IPS DF 4.7 (cell line): ENCODE measurements around the gene ADGRG2.
"Not testable (repeated sequence)": the region's sequence is repeated elsewhere in the genome, so short reads cannot be mapped to it uniquely, and the experiment has no call there.

ENCODE experiments used
- DNase-seq: peaks from one replicate; pipeline ENCODE4 v3.0.0-alpha.2; 2013; ENCODE audit warnings: low spot score; ENCODE audit errors: extremely low read depth

Gene ADGRG2

DNA sequence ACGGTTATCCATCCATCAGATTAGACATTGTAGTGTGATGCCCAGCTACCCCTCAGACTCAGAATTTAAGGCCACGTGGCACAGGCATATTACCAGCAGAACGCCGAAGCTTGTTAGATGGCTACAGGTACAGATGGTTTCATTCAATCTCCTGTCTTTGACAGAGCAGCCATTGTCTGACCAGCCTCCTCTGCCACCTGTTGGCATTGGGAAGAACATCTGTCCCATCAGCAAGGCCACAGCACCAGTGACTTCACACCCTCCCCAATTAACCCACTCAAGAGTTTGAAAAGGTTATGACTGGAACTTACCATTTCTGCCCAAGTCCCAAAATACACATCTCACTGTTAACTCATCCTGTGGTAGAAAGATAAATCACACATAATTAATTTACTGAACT is 116.4 kb downstream of the ADGRG2 start:
- DNase-seq: no peak

GRCh38 chrX:19003756-19004155 is 118.5 kb downstream of the ADGRG2 start:
- no peak for DNase-seq

GRCh38 chrX:18998653-18999052 is 123.6 kb downstream of the ADGRG2 start:
- no peak for DNase-seq

DNA sequence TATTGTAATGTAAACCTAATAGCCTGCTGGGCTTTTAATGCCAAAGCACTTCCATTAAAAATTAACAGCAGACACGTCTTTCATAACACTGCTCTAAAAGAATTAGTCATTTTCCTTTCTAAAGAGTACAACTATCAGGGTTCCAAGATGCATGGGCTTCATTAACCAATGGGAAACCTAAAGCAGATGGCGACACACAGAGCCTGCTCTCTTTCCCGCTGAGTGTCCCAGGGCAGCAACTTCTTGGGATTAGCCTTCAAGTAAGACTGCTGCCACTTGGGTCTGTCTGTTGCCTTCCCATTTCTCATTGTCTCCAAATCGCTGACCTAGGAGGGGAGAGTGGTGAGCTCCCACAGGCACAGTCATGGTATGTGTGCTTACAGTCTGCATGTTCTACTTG is 124.4 kb downstream of the ADGRG2 start:
- no peak for DNase-seq

DNA sequence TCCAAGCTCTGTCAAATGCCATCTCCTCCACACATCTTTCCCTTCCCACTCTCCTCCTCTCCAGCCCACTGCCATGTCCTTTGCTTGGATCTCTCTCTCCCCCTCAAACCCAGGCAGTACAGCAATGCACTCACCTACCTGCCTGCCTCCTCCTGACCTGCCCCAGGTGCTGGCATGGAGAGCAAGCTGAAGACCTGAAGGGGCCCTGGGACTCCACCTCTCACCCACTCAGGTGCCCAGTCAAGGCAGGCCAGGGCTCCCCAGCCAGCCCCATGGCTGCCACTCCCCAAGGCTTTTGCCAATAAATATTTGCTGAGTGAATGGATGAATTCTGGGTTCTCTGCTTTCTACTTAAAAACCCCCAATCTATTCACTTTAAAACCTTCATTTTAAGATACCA is 125.7 kb downstream of the ADGRG2 start:
- DNase-seq: no peak

GRCh38 chrX:18995221-18995620 is 127.0 kb downstream of the ADGRG2 start:
- no peak for DNase-seq

GRCh38 chrX:18994713-18995112 is 127.6 kb downstream of the ADGRG2 start:
- no peak for DNase-seq

- no peak for DNase-seq
These were observed 129.4 kb downstream of the ADGRG2 start for GRCh38 chrX:18992829-18993228.

- no peak for DNase-seq
These were observed 137.2 kb downstream of the ADGRG2 start for GRCh38 chrX:18985186-18985435.

DNA sequence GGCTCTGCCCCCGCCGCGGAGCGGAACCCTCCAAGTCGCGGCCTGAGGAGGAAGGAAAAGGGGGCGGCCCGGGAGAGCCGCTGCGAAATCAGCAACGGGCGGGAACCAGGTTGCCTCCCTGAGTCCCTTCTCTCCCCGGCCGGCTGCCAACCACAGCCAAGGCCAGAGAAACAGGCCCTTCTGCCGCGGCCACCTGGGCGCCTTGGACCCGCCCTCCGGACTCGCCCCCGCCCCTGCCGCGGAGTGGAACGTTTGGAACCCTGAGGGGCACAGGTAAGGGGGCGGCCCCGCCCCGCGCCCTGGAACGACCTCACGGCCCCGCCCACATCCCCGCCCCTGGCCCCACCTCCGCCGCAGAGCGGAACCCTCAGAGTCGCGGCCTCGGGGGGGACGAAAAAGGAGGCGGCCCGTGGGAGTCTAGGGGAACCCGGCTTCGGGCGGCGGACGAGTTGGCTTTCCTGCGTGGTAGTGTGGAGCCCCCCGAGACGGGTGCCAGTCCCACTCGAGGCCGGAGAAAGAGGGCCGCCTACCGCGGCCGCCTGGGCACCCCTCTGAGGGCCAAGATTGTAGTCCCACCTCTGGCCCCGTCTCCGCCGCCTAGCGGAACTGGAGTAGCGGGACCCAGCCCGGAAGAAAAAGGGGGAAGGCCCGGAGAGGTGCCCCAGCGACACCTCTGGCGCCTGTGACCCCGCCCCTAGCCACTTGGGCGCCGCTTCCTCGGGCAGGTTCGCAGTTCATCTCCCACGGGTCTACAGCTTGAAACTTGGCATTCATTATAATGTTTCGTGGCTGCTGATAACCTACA is 137.7 kb downstream of the ADGRG2 start:
- no peak for DNase-seq

DNA sequence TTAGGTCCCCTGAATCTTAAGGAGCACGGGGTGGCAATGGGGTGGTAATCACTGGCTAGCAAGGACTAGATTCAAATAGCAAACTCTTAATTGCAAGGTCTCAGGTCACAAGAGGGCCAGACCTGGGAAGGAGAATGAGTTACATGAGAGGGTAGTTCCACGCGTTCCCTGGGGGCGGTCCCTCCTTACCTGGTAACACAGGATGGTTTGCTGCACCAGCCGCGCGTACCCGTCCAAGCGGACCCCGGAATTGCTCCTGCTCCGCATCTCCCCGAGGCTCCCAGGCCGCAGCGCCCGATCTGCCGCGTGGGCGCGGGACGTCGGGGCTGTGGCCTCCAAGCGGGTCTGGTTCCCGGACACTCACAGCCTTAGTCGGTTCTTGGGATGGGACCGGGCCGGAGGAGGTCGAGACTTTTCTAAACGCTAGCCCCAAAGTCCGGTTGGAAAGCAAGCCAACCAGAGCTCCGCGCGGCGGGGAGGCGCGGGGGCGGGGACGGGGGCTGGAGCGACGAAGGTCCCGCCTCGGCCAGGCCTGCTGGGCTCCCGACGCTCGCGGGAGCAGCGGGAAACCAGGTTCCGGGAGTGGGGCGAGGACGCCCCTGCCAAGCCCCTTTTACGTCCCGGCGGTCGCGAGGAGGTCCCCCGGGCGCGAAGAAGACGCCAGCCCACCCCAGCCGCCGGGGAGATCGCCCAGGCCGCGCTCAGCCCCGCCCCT is 138.4 kb downstream of the ADGRG2 start, which contains the start of gene PHKA2:
Gene PHKA2, minus strand, starts transcription at position 449 of the 715 bp plus-strand sequence. Its CDS starts 182 bp downstream, at position 267.
- DNase-seq: no peak

GRCh38 chrX:18981124-18981807 is 141.0 kb downstream of the ADGRG2 start:
- no peak for DNase-seq

- not testable (repeated sequence) for DNase-seq
These were observed 142.0 kb downstream of the ADGRG2 start for GRCh38 chrX:18980262-18980661.

GRCh38 chrX:18974993-18975392 is 147.3 kb downstream of the ADGRG2 start:
- no peak for DNase-seq

- no peak for DNase-seq
These were observed 148.6 kb downstream of the ADGRG2 start for GRCh38 chrX:18973527-18974192.

GRCh38 chrX:18971506-18971905 is 150.8 kb downstream of the ADGRG2 start:
- no peak for DNase-seq

DNA sequence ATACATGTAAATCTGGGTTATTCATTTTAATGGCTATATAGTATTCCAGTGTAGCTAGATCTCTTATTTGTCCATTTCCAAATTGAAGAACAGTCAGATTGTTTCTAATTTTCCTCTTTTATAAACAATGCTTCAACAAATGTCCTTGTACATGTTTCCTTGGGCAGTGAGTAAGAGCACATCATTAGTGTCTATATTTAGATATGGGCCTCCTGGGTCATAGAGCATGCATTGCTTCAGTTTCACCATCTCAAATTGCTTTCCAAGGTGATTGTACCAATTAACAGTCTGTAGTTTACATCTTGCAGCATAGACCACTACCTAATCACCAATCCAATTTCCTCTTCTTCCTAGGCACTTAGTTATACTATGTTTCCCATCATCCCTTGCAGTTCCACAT is 151.8 kb downstream of the ADGRG2 start:
- no peak for DNase-seq

GRCh38 chrX:18966624-18967023 is 155.6 kb downstream of the ADGRG2 start:
- DNase-seq: no peak

DNA sequence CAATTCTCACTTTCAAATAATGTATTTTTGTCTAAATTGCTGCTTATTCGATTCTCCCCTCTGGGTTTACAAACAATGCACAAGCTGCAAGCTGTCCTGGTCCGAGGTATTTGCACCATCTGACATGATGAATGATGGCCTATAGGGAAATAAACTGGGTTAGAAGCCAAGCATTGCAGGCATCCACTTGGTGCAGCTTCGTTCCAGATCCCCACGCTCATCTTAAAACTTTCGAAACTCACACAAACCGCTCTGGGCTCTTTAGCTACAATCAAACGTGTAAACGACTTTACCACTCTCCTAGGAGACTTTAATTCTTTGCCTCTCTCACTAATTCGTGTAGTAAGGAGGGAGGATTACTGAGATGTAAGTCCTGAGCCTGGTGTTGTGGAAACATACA is 157.4 kb downstream of the ADGRG2 start:
- no peak for DNase-seq

DNA sequence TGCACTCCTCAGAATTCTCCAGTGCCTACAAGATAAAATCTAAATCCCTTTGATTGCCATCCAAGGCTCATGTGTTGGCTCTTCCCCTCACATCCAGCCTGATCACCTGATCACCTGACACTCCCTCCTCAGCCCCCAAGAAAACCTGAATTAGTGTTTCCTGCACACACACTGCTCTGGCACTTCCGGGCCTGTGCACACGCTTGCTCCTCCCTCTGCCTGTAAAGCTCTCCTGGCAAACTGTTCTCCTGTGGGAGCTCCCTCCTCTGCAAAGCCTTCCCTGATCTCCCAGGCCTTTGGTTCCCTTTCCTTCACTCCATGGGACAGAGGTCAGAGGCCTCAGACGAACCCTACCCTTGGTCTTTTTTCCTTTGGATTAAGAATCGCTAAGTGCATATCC is 158.2 kb downstream of the ADGRG2 start:
- no peak for DNase-seq

GRCh38 chrX:18962329-18962728 is 159.9 kb downstream of the ADGRG2 start:
- DNase-seq: no peak

- DNase-seq: no peak
These were observed 160.6 kb downstream of the ADGRG2 start for GRCh38 chrX:18961686-18962085.
